SJSA1 (cell line): ENCODE data around the gene KIFBP. TPM values are rescaled to one million over a fixed set of nuclear protein-coding genes. Genes with fewer than 3 reads are reported as not detected.
"Not testable (repeated sequence)": the region's sequence is repeated elsewhere in the genome, so short reads cannot be mapped to it uniquely, and the experiment has no call there.

Source experiments
- DNase-seq, 2 experiments: peaks; one replicate each; pipeline ENCODE4 v3.0.0-alpha.2; 2015 to 2020; ENCODE audit warnings: low spot score in 2 of 2, low read depth in 1 of 2
- H3K27ac ChIP-seq: fragments of 250-450 bp; sonication (Bioruptor Pico); 2 replicates; pipeline ENCODE4 v1.5.1; 2020; ENCODE audit warnings: mild to moderate bottlenecking, moderate library complexity
- H3K27me3 ChIP-seq: fragments of 250-450 bp; sonication (Bioruptor Pico); replicated peaks from 2 replicates; pipeline ENCODE4 v1.5.1; 2020; ENCODE audit warnings: mild to moderate bottlenecking, moderate library complexity
- H3K36me3 ChIP-seq: fragments of 250-450 bp; sonication (Bioruptor Pico); 2 replicates; pipeline ENCODE4 v1.5.1; 2020; ENCODE audit warnings: mild to moderate bottlenecking
- H3K4me1 ChIP-seq: fragments of 250-450 bp; sonication (Bioruptor Pico); replicated peaks from 2 replicates; pipeline ENCODE4 v1.6.1; 2021; ENCODE audit warnings: mild to moderate bottlenecking
- H3K4me3 ChIP-seq: fragments of 250-450 bp; sonication (Bioruptor Pico); 2 replicates; pipeline ENCODE4 v1.5.1; 2020; ENCODE audit warnings: mild to moderate bottlenecking
- H3K9me3 ChIP-seq: fragments of 250-450 bp; sonication (Bioruptor Pico); replicated peaks from 2 replicates; pipeline ENCODE4 v1.5.1; 2020; ENCODE audit warnings: mild to moderate bottlenecking
- total RNA-seq: library from RNA; depleted of rRNA; stranded (reverse); fragments of >200 nt; shearing (Covaris generic); gene quantifications from 2 replicates; pipeline ENCODE4 v1.2.3, GENCODE V29; 2014

Gene KIFBP
- total RNA-seq, 1 experiment from 2014 or later, result 65.4 TPM

GRCh38 chr10:68975936-68976473 lies 12.6 kb upstream of the KIFBP start:
- not testable (repeated sequence) for H3K27ac ChIP-seq, H3K27me3 ChIP-seq, H3K4me1 ChIP-seq, H3K4me3 ChIP-seq, DNase-seq, H3K9me3 ChIP-seq
- peaks cover 99% of the 10 kb centered on the region for H3K36me3 ChIP-seq

- not testable (repeated sequence) for H3K27me3 ChIP-seq, H3K9me3 ChIP-seq, H3K4me3 ChIP-seq, H3K4me1 ChIP-seq, DNase-seq, H3K27ac ChIP-seq
- peaks cover 95% of the 10 kb centered on the region for H3K36me3 ChIP-seq
These were observed 8.9 kb upstream of the KIFBP start for GRCh38 chr10:68979738-68980137.

DNA sequence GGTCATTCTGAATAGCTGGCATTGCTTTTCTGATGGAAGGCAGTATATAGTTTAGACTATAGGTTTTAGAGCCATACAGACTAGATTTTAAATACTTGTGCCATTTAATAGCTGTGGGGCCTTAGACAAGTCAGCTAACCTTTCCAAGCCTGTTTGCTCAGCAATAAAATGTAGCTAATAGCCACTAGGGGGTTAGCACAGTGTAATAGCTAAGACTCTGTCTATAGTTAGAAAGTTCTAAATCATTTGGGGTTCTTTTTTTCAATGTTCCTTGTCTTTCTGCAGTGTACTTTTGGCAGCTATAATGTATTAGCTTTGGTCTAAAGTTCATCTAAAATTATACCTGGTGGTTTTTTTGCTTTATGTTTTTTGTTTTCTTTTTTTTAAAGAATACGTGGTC lies 7.5 kb upstream of the KIFBP start:
- Histone ChIP-seq H3K9me3 (no peaks in the 10 kb centered on the region), H3K27ac (no peak overlapping the region), H3K36me3 (peaks cover 91% of the 10 kb centered on the region), H3K27me3 (no peaks in the 10 kb centered on the region), H3K4me3 (no peak overlapping the region), H3K4me1 (no peaks in the 10 kb centered on the region)
- no peak for DNase-seq

GRCh38 chr10:68982389-68982788 lies 6.2 kb upstream of the KIFBP start:
- Histone ChIP-seq H3K9me3 (no peaks in the 10 kb centered on the region), H3K27me3 (no peaks in the 10 kb centered on the region), H3K4me3 (no peak overlapping the region), H3K36me3 (peaks cover 78% of the 10 kb centered on the region), H3K4me1 (no peaks in the 10 kb centered on the region), H3K27ac (no peak overlapping the region)
- DNase-seq, result no peak

DNA sequence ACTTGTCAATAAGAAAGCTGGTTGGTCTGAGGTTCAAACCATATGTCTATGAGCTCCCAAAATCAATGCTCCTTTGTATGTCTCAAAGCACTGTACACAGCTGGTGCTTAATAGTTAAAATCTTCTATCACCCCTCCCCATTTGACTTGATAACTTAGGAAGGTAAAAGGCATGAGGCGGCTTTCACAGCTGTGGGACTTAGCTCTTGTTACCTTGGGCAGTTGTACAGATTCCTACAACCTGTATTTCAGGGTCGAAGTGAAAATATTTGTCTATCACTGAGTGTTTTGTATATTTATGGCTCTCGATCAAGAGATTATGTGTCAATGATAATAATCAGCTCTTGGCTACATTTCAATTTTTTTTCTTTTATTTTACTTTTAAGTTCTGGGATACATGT lies 992 bp upstream of the KIFBP start:
- Histone ChIP-seq H3K9me3 (no peaks in the 10 kb centered on the region), H3K4me1 (peaks cover 14% of the 10 kb centered on the region), H3K4me3 (no peak overlapping the region), H3K27me3 (no peaks in the 10 kb centered on the region), H3K27ac (no peak overlapping the region), H3K36me3 (peaks cover 42% of the 10 kb centered on the region)
- no peak for DNase-seq

DNA sequence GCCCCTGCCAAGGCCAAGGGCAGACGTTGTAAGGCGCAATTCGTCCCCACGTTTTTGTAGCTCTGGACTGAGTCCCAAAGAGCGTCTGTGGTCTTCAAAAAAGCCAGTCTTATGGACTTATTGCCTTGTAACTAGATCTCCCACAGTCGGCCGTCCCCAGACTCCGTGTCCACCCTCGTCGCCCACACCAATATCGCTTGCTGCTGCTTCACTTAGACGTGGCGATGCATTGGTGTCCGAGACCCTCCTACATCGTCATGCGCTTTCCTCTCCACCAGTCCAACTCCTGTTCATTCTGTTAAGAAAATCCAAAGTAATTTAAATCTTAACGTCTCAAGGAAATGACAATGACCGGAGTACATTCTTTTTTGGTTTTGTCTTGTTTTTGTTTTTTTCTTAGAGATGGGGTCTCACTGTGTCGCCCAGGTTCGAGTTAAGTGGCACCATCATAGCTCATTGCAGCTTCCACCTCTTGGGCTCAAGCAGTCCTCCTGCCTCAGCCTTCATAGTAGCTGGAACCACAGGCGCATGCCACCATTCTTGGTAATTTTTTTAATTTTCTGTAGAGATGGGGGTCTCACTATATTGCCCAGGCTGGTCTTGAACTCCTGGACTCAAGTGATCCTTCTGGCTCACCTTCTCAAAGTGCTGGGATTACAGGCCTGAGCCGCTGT lies 851 bp downstream of the KIFBP start:
- Histone ChIP-seq H3K27ac (peak overlapping the region; percentile 40), H3K36me3 (peaks cover 26% of the 10 kb centered on the region), H3K9me3 (no peaks in the 10 kb centered on the region), H3K27me3 (no peaks in the 10 kb centered on the region), H3K4me3 (peak overlapping the region; percentile 77), H3K4me1 (peaks cover 18% of the 10 kb centered on the region)
- no peak for DNase-seq

GRCh38 chr10:68992636-68993440 lies 4.2 kb downstream of the KIFBP start:
- Histone ChIP-seq H3K4me1 (peaks cover 18% of the 10 kb centered on the region), H3K27ac (peak overlapping the region; percentile 6; the same call in 1 of the 2 replicates), H3K36me3 (peaks cover 15% of the 10 kb centered on the region; the same call in 1 of the 2 replicates), H3K27me3 (no peaks in the 10 kb centered on the region), H3K4me3 (no peak overlapping the region), H3K9me3 (no peaks in the 10 kb centered on the region)
- DNase-seq, result peak in 1 of 2 experiments; percentile 20

DNA sequence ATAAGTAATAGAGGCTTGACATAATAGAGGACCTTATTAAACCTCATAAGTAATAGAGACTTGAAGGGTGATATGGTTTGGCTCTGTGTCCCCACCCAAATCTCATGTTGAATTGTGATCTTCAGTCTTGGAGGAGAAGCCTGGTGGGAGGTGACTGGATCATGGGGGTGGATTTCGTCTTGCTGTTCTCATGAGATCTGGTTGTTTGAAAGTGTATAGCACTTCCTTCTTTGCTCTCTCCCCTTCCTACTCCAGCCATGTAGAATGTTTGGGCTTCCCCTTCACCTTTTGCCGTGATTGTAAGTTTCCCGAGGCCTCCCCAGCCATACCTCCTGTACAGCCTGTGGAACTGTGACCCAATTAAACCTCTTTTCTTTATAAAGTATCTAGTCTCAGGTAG lies 8.6 kb downstream of the KIFBP start:
- H3K9me3 ChIP-seq, result no peaks in the 10 kb centered on the region

GRCh38 chr10:69004821-69005220 lies 16.2 kb downstream of the KIFBP start:
- peak in 1 of 2 experiments; percentile 31 for DNase-seq
- Histone ChIP-seq H3K4me1 (no peaks in the 10 kb centered on the region), H3K36me3 (peaks cover 56% of the 10 kb centered on the region), H3K9me3 (no peaks in the 10 kb centered on the region), H3K27ac (no peak overlapping the region), H3K4me3 (no peak overlapping the region), H3K27me3 (no peaks in the 10 kb centered on the region)

More for the DNA sequence above, 8.6 kb downstream of the KIFBP start:
- no peak for DNase-seq
- Histone ChIP-seq H3K27me3 (no peaks in the 10 kb centered on the region), H3K27ac (no peak overlapping the region), H3K4me1 (peaks cover 7% of the 10 kb centered on the region), H3K36me3 (peaks cover 8% of the 10 kb centered on the region; the same call in 1 of the 2 replicates), H3K4me3 (no peak overlapping the region)

GRCh38 chr10:69005704-69006485 lies 17.3 kb downstream of the KIFBP start:
- Histone ChIP-seq H3K27me3 (no peaks in the 10 kb centered on the region), H3K9me3 (no peaks in the 10 kb centered on the region), H3K36me3 (peaks cover 64% of the 10 kb centered on the region), H3K27ac (no peak overlapping the region), H3K4me1 (no peaks in the 10 kb centered on the region), H3K4me3 (no peak overlapping the region)
- no peak for DNase-seq

GRCh38 chr10:69007260-69007659 lies 18.7 kb downstream of the KIFBP start:
- DNase-seq, result no peak
- Histone ChIP-seq H3K9me3 (no peaks in the 10 kb centered on the region), H3K4me3 (no peak overlapping the region), H3K36me3 (peaks cover 67% of the 10 kb centered on the region), H3K27ac (no peak overlapping the region), H3K4me1 (no peaks in the 10 kb centered on the region), H3K27me3 (no peaks in the 10 kb centered on the region)

DNA sequence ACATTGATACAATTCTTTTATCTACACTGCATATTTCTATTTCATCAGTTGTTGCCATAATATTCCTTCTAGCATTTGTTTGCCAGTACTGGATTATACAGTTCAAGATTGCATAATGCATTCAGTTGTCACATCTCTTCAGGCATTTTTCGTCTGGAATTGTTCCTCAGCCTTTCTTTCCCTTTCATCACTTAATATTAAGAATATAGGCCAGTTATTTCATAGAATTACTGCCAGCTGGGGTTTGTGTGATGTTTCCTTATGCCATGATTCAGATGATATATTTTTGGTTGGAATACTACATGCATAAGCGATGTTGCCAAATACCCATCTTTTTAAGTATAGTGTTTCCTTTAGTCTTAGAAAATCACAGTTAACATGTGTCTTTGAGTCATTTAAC lies 20.8 kb downstream of the KIFBP start:
- no peaks in the 10 kb centered on the region for H3K27me3 ChIP-seq
- H3K36me3 ChIP-seq, result peaks cover 76% of the 10 kb centered on the region
- no peaks in the 10 kb centered on the region for H3K9me3 ChIP-seq
- H3K4me1 ChIP-seq, result peaks cover 8% of the 10 kb centered on the region
- H3K27ac ChIP-seq, result no peak overlapping the region
- DNase-seq, result no peak
- no peak overlapping the region for H3K4me3 ChIP-seq

DNA sequence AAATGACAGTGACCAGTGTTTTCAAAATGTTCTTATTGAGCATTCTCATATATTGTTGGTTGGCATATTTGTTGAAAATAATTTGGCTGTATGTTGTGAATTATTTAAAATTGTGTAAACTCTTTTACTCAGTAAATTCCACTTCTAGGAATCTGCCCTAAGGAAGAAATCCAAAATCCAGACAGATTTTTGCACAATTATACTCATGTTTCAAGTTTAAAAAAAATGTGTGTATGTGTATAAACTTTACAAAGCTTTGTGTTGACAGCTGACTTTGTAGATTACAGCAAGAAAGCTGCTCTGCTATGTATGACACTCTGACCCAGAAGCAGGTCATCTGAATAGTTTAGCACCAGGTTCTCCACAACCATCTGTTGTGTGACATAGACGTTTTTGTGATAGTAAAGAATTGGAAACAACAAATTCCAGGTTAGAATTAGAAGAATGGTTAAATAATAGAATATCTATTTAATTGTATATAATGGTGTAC lies 21.6 kb downstream of the KIFBP start:
- H3K9me3 ChIP-seq, result no peaks in the 10 kb centered on the region
- peaks cover 11% of the 10 kb centered on the region for H3K4me1 ChIP-seq
- DNase-seq, result no peak
- H3K27ac ChIP-seq, result no peak overlapping the region
- H3K27me3 ChIP-seq, result no peaks in the 10 kb centered on the region
- peaks cover 75% of the 10 kb centered on the region for H3K36me3 ChIP-seq
- H3K4me3 ChIP-seq, result no peak overlapping the region
